ENCODE data around the gene NTRK1.
A peak's percentile ranks its signal among the peaks of the same experiment; 100 is the strongest.

NTRK1 gene

DNA sequence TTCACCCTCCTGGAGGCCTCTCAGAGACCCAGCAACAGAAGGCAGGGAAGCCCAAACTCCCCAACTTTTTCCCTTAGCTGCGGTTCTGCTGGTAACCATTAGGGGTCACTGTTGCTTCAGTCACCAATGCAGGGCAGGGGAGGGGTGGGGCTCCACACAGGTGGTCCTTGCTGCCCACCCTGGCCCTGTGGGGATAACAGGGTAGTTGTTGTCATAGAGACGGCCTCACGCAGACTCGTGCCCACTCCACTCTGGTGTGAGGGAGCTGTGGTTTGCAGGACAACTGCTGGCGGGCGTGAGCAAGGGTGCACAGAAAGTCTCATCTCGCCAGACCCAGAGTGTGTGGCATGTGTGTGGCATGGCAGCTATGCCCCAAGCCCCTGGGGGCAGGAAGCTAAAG, 21.7 kb upstream of the NTRK1 start:
- no peak for DNase-seq (ENCODE audit: low read depth in 3 of 3)

DNA sequence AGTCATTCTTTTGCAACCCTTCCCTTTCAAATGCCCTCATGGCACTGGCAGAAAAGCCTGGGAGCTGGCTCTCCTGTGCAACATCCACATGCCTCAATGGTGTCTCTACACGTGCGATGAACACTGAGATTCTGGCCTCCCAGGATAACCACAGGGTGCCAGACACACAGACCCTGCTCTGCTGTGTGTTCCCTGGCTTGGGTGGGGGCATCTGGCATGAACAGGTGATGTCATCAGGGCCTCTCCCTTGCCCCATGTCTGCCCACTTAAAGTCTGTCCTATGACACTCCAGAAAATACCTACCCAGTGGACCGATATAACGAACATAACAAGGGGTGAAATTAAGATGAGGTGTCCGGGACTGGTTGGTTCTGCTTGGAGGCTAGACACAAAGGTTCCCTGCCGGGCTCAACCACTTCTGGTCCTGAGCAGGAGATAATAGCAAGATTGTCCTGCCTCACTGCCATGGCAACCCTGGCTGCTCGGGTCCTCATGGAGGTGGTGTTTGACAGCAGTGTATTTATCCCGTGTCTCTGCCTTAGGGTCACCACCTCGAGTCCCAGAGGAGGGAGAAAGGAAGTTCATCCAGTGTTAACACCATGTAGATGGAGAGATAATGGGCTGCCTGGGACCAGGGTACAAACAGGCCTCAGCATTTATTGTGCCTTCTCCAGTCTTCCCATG, 21.1 kb upstream of the NTRK1 start:
- DNase-seq (ENCODE audit: low read depth in 3 of 3): no peak

DNA sequence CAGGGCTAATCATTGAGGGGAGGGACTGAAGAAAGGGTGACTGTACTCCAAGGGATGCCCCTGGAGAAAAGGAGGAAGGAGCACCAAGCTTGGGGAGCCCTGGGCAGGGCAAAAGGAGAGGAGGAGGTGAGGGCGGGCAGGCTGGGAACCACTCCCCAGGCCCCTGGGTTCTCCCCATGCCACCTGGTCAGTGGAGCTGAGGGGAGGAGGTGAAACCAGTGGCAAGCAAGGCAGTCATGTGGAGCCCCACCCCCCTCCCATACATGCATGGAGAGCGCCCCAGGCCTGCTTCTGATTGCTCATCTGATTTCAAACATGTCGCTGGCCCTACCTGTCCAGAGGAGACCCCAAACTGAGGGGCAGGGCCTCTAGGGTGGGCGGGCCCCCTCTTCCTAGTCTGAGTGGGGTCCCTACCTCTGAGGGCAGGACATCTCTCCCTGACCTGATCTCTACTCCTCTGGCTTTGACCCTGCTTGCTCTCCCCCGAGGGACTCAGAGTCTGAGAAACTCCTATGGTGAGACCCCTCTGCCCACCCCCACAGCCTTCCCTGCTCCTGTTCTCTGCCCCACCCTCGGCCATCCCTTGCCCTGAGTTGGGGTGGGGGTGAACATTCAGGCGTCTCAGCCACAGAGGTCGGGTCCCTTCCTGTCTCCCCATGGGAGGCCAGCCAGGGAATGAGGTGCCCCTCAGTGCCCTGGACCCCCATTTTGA, 20.3 kb upstream of the NTRK1 start:
- no peak for DNase-seq (ENCODE audit: low read depth in 3 of 3)

DNA sequence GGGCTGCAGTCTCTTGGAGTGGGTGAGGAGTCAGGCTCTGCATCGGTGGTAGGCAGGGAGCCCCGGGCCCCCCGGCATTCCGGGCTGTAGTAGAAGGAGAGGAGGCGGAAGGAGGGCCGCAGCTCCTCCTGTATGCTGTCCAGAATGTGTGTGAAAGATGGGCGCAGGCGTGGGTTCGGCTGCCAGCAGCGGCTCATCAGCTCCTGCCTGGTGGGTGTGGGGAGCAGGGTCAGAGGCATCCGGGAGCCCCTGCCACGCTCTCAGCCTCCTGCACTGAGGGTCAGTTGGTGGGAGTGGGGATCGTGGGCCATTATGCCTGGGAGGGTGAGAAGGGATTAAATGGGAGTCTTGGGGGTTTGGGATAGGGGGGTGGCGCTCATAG, 19.8 kb upstream of the NTRK1 start:
- DNase-seq (ENCODE audit: low read depth in 3 of 3): no peak

DNA sequence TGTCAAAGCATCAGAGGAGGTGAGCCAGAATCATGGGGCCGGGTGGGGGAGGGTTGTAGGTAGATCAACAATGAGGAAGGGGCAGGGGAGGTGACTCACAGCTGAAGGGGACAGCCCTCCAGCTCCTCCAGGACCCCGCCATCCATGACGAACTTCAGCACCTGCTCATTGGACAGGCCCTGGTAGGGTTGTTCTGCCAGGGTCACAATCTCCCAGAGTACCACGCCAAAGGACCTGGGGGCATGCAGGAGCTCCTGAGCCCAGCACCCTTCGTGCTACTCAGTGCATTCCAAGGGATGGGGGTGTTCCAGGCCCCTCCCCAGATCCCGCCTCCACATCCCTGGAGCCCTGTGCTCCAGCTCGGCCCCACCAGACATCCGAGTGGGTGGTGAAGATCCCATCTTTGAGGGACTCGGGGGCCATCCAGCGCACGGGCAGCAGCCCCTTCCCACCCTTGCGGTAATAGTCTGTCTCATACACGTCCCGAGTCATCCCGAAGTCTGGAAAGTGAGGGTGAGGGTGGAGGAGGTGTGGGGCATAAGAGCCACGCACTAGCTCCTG, 19.3 kb upstream of the NTRK1 start:
- DNase-seq (ENCODE audit: low read depth in 3 of 3): no peak

DNA sequence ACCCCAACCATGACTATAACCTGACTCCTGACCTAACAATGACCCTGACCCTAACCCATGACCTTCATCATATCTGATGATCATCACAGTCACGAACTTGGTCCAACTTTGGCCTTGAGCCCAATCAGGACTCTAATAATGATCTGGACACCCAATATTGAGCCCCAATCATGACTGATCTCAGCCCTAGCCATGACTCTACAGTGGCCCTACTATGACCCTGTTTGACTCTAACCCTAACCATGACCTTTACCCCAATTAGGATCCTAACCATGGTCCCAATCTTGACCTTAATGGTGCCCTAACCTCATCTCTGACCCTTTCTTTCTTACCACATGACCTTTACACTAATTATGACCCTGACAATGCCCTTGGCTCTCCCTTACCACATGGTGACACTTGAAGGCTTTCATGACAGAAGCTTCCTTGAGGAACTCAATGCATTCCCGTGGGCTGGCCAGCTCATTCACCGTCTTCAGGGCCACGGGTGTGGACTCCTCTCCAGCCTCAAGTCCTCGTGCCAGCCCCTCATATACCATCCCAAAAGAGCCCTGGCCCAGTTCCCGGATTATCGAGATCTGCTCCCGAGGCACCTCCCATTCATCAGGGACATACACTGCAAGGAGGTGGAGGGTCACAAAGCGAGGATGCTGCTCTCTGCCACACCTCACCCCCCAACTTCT, 17.9 kb upstream of the NTRK1 start:
- no peak for DNase-seq (ENCODE audit: low read depth in 3 of 3)

DNA sequence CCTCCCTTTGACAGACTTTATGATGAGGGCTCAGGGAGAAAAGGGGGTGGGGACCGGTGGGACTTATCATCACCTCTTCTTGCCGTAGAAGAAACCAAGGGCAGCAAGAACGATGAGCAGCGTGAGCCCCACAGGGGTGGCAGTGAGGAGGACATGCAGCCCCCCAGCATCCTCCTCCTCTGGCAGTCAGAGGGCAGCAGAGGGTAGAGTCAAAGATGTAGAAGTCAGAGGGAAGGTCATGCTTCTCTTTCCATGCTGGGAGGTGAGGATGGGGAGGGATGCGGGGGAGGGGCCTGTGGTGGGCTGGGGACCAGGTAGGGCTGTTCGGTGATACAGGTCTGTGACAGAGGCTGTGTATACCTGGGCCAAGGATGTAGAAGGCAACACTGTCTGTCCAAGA, 16.6 kb upstream of the NTRK1 start:
- no peak for DNase-seq (ENCODE audit: low read depth in 3 of 3)

DNA sequence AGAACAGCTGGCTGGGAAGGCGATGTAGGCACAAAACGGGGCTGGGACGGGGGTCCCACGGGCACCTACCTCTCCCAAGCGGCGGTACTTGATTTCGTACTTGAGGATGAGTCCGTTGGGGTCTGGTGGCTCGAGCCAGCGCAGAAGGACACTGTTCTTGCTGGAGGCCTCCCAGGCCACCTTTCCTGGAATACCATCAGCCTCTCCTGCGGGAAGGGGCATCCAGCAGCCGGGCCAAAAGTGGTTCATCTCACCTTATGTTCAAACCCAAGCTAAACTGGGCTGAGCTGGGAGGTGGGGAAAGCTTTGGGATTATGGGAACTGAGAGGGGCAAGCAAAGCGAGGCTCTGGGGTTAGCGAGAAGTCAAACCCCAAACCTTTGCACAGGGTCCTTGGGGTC, 16.0 kb upstream of the NTRK1 start:
- DNase-seq (ENCODE audit: low read depth in 3 of 3): no peak

DNA sequence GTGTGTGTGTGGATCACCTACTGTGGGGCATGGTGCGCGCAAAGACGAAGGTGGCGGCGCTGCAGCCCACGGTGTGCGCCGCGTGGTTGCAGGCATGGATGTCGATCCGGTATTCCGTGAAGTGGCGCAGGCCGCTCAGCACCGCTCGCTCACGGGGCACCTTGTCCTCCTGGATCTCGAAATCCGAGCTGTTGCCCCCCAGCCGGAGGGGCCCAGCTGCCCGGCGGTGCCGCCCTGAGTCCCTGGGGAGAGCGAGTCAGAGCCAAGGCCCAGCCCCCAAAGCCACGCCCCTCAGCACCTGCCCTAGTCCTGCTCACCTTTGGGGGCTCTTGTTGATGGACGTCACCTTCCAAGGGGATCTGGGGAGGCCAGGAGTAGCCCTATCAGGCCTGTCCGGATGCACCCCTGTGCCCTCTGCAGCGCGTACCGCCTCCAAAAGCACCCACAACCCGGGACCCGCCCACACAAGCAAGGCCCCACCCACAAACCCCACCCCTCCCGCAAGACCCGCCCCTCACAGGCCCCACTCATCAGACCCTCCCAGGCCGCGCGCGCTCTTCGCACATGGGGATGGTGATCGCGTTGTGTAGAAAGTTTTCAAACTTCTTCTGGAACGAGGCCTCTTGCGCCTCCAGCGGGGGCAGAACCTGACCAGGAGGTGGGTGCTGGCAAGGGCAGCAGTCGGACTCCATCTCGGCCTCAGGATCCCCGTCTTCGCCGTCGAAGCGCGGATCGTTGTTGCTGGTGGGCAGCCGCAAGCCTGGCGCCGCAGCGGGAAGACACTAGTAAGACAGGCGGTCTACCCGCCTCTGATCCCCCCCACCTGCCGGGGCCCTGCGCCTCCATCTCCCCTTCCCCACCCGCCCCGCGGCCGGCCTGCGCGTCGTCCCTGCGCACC, 15.4 kb upstream of the NTRK1 start:
- no peak for DNase-seq (ENCODE audit: low read depth in 3 of 3)

DNA sequence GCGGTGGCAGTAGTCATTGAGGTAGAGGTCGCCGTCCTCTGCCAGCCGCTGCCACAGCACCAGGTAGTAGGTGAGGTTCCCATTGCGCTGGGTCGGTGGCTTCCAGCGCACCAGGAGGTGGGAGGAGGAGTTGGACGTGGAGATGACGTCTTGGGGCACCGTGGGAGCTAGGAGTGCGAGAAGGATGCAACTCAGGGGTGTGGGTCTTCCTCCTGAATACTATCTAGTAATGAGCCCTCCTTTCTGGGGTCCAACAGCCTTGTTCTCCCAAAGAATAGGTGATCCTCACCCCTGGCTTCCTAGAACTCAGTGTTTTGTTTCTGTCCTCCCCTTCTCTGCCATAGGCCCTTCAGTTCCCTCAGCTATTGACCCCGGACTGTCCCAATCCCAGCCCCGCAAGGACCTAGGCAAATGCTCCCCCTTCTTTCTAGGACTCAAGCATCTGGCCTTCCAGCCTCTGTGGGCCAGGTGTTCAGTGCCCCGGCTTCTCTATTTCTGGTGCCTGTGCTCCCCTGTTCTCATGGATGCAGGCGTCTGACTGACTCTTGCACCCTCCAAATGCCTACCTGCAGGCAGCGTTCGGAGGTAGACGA, 14.6 kb upstream of the NTRK1 start:
- DNase-seq (ENCODE audit: low read depth in 3 of 3): no peak

DNA sequence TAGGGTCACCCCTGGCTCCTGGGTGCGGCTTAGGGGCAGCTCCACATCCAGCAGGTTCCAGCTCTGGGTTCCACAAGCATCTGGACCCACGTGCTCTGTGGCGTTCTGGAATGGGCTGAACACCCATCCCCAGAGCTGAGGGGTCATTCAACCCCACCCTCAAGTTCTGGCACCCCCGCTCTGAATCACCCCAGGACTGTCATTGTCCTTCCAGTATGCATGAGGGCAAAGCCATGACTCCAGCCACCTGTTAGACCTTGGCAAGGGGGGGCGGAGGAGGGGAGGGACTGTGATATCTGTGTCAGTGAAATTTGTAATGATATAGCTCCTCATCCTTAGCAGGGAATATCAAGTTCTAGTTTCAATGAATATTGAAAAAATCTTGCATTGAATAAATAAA, 14.0 kb upstream of the NTRK1 start:
- DNase-seq (ENCODE audit: low read depth in 3 of 3): no peak

DNA sequence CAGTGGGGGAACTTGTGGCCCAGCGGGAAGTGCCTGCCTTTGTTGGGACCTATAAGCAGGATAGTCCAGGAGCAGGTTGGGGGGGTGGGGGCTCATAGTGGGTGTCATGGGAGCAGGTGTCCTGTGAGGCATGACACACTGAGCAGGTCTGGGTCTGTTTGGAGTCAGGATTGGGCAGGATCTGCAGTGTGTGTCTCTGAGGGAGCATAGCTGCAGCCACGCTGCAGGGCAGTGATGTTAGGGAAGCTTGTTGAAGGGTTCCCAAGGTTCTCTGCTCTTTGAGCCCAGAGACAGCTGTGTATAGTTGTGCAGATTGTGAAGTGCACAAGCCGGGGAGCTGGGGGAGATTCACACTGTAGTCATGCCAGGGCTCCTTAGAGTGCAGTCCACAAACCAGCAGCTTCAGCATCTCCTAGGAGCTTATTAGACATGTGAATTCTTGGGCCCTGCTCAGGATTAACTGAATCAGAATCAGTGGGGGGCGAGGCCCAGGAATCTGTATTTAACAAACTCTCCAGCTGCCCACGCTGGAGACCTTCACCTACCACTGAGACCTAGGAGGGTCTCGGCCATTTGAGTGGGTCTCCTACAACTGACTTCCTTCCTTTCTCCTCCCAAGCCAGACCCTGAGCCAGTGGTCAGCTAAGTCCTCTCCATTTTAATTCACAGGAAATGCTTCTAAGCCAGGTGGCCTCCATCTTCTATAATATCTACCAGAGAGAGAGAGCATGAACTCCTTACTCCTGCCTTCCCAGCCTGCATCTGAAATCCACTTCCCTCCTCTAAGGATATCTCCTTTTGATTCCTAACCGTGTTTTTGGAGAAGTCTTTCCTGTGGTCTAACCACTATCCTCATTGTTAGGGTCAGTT, 12.8 kb upstream of the NTRK1 start:
- no peak for DNase-seq (ENCODE audit: low read depth in 3 of 3)

DNA sequence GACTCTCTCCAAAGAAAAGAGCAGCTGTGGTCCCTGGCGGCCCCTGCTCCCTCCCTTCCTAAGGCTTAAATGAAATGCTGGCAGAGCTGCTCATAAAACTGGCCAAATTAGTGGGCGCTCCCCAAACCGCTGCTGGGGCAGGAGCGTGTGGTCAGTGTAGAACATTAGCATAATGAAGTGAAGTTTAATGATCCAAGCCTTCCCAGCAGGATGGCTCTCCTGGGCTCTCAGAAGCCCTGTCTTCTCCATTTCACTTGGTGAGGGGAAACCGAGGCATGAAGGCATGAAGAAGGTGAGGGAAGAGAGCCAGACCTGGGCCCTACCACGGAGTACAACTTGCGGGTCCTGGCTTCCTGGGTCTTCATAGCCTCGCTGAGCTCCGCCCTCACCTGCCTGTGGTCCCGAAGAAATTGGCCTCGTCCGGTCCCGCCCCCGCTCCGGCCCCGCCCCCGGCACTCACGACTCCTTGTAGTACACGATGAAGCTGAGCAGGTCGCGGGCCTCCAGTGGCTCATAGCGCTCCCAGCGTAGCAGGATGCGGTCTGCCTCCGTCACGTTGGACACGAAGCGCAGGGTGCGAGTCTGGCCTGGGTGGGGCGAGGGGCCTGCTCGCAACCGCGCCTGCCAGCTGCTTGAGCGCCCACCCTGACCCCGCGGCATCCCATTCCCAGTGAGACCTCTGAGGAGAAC, 12.1 kb upstream of the NTRK1 start:
- DNase-seq (ENCODE audit: low read depth in 3 of 3): peak; percentile 32 to 72 (median 38)

DNA sequence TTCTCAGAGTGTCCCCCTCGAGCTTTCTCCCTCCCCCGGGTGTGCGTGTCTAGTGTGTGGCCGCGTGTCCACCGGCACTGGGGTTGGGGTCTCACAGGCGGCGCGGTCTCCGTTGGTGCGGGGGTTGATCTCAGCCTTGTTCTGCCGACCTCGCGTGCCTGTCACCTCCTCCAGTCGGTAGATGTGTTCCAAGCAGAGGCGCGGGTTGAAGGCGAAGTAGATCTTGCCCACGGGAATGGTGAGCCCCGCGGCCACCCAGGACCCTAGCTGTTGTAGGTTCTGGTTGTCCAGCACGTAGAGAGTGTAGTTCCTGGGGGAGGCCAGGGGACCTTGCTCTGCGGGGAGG, 11.5 kb upstream of the NTRK1 start:
- DNase-seq (ENCODE audit: low read depth in 3 of 3): no peak

DNA sequence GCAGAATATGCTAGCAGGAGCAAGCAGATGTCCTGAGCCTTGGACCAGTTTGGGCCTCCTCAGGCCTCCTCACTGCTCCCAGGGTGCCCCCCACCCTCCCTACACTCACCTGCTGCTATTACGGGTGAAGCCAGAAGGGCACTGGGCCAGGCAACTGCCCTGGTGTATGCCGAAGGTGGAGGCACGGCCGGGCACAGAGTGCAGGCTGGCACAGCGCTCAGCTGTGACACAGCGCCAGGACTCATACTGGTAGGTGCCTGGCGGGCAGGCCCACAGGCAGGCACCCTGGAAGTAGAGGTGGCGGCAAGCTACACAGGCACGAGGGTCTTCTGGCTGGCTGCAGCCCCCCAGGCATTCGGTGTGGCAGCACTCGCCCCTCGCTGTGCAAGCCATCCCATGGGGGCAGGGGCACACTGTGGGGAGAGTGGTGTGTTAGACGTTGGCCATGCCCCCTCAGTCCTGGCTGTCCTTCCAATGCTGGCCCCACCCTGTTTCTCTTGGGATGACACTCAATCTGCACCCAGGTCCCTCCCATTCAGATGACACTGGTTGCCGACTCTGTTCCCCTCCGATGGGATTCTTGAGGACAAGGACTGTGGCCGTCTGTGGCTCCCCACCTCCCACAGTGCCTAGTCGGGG, 8.8 kb upstream of the NTRK1 start:
- DNase-seq (ENCODE audit: low read depth in 3 of 3): no peak

DNA sequence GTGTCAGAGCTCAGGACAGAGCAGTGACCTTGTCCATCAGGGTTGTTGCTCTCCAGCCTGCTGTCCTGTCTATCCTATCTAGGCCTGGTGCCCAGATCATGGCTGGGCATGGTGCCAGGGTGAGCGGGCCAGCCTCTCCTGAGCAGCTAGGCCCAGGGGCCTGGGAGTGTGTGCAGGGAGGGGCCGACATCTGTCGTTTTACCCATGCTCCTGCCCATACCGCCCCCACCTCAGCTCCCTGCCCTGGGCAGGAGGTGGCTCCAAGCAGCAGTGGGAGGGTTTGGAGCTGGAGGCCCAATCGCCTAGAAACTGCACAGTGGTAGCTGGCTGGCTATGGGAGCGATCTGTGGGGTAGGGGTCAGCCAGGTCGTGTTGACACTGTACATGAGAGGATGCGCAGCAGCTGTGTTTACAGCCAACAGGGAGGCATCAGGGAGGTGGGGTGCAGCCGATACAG, 8.2 kb upstream of the NTRK1 start:
- no peak for DNase-seq (ENCODE audit: low read depth in 3 of 3)

DNA sequence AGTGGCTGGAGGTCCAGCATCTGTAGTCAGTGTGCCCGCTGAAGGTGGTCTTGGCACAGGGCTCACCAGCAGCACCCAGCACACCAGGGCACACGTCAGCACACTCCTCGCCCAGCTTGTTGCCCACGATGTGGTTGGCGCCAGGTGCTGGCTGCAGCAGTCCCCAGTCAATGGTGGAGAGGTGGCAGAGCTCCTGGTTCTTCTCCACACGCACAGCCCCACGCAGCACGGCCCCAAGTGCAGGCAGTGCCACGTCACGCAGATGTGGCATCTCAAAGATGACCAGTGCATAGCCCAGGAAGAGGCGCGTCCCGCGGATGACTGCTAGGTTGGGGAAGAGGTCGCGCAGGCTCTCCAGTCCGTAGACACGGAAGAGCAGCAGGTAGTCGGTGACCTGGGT, 6.9 kb upstream of the NTRK1 start:
- no peak for DNase-seq (ENCODE audit: low read depth in 3 of 3)

DNA sequence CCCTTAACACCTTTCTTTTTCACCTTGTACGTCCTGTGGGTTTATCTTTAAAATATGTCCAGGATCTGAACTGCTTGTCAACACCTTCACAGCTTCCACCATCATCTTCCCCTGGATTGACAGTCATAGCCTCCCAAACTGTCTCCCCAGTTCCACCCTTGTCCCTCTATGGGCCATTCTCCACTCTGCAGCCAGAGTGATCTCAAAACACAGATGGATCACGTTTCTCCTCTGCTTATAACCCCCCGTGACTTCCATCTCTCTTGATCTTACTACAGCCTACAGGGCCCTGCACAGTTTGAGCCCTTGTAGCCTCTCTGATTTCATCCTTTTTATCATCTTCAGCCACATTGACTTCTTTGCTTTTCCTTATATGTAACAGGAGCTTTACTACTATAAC, 6.0 kb upstream of the NTRK1 start:
- no peak for DNase-seq (ENCODE audit: low read depth in 3 of 3)

DNA sequence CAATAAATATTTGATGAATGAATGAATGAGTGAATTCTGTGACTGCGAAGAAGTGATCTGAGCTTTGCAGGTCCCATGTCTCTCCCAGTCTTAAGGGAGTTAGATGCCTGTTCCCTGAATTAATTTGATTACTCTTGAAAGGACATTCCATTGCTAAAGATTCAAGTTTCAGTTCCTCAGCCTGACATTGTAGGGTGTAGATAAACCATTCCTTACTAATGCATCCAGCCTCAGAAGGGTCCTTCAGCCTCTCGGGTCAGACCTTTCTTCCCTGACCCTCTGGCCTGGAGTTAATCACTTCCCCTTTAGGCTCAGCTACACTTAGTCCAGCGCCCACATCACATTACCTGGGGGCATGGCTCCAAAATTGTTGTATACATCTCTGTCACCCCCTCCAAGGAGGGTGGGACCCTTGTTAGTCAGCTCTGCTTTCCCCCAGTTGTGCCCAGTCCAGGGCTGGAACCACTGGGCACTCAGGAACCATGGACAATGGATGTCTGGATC, 4.3 kb upstream of the NTRK1 start:
- no peak for DNase-seq (ENCODE audit: low read depth in 3 of 3)
